ENCODE results near the gene SEC63. TPM values are rescaled to one million over a fixed set of nuclear protein-coding genes. Genes with fewer than 3 reads are reported as not detected.

The SEC63 gene
- polyA plus RNA-seq, 1 donor: 144 TPM

- no peak for DNase-seq
Measured at GRCh38 chr6:107820338-107821261, 137.4 kb downstream of the SEC63 start.

- DNase-seq: no peak
Measured at GRCh38 chr6:107819964-107820337, 138.1 kb downstream of the SEC63 start.

GRCh38 chr6:107819217-107819616 is 138.8 kb downstream of the SEC63 start:
- DNase-seq: no peak

GRCh38 chr6:107818272-107818671 is 139.7 kb downstream of the SEC63 start:
- no peak for DNase-seq

- DNase-seq: no peak
Measured at GRCh38 chr6:107817784-107818183, 140.2 kb downstream of the SEC63 start.

Other genes starting within 250 kb of the SEC63 start
- gene SCML4, start 133.9 kb downstream of the SEC63 start, polyA plus RNA-seq (ENCODE audit: insufficient read length): 1.5 TPM
- gene OSTM1, start 116.5 kb upstream of the SEC63 start, polyA plus RNA-seq (ENCODE audit: insufficient read length): 32.9 TPM
- gene NR2E1, start 207.8 kb upstream of the SEC63 start, polyA plus RNA-seq (ENCODE audit: insufficient read length): not detected

Measured in left kidney (tissue), 2 donors.